VCaP (cell line): ENCODE results near the gene CACNG8.

Experiments
- H3K27ac ChIP-seq: fragments of 450-650 bp; 2 replicates; pipeline ENCODE4 v1.5.1; 2017
- TF ChIP-seq, protein P1 (sequence below): fragments of 450-650 bp; conservative IDR thresholded peaks from 2 replicates; pipeline ENCODE4 v1.5.1; 2017; ENCODE audit warnings: mild to moderate bottlenecking, moderate library complexity

Gene CACNG8

DNA sequence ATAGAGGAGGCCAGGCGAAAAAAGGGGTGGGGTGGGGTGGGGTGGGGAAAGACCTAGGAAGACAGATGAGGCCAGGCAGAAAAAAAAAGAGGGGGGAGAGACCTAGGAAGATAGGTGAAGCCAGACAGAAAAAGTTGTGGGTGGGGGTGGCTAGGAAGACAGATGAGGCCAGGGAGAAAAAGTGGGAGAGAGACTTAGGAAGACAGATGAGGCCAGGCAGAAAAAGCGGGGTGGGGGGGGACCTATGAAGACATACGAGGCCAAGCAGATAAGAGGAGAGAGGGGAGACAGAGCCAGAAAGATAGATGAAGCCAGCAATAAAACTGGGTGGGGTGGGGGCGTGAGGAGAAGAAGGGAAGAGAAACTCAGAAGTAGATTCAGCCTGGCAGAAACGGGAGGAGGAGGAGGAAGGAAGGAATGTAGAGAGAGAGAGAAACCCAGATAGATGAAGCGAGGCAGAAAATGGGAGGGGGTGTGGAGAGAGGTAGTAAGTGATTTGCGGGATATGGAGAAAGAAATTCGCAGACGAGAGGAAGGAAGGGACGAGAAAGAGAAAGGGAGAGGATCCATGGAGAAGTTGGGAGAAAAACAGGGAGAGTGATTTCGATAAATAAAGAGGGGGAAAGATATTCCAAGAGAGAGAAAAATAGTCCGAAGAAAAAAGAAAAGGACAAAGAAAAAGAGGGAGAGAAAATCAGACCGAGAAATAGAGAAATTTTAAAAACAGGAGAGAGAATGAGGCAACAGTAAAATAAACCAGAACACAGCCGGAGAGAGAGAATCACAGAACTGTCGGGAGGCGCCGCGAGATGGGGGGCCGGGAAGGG is 16.5 kb downstream of the CACNG8 start:
- peak overlapping the region; percentile 78 for H3K27ac ChIP-seq
- TF ChIP-seq, protein P1, sequence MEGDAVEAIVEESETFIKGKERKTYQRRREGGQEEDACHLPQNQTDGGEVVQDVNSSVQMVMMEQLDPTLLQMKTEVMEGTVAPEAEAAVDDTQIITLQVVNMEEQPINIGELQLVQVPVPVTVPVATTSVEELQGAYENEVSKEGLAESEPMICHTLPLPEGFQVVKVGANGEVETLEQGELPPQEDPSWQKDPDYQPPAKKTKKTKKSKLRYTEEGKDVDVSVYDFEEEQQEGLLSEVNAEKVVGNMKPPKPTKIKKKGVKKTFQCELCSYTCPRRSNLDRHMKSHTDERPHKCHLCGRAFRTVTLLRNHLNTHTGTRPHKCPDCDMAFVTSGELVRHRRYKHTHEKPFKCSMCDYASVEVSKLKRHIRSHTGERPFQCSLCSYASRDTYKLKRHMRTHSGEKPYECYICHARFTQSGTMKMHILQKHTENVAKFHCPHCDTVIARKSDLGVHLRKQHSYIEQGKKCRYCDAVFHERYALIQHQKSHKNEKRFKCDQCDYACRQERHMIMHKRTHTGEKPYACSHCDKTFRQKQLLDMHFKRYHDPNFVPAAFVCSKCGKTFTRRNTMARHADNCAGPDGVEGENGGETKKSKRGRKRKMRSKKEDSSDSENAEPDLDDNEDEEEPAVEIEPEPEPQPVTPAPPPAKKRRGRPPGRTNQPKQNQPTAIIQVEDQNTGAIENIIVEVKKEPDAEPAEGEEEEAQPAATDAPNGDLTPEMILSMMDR: no peak

DNA sequence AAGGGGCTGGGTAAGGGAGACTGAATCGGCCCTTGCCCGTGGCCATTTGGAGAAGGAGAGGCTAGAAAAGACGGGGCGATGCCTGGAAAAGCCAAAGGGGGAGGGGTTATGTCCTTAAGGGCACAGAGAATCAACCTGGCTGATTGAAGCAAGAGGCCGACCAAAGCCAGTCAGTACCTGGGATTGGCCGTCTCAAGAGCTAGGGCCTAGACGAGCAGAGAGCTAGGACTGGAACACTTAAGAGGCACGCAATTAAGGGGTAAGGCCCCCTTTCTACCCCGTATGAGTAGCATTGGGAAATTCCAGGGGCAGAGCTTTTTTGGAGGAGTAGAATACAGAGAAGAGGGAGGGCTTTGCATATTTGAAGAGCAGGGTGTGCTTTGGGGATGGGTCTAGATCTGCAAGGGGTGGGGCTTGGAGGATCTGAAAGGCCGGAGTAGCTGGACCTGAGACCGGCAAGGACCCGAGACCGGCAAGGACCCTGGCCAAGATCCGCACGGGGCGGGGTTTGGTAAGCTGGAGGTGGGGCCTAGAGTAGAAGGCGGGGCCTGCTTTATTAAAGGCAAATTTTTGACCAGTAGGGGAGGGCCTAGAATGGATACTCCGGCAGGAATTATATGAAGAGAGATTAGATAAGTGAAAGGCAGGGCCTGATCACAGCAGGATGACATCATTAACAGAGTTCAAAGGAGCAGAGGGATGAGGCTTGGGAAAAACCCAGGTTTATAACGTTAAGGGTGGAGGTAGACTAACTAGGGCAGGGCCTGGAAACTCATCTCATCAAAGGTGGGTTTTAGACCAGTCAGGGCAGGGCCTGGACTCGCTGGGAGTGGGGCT is 18.0 kb downstream of the CACNG8 start:
- peak overlapping the region; percentile 78 for H3K27ac ChIP-seq
- TF ChIP-seq, protein P1: no peak; the same call in 1 of the 2 replicates

DNA sequence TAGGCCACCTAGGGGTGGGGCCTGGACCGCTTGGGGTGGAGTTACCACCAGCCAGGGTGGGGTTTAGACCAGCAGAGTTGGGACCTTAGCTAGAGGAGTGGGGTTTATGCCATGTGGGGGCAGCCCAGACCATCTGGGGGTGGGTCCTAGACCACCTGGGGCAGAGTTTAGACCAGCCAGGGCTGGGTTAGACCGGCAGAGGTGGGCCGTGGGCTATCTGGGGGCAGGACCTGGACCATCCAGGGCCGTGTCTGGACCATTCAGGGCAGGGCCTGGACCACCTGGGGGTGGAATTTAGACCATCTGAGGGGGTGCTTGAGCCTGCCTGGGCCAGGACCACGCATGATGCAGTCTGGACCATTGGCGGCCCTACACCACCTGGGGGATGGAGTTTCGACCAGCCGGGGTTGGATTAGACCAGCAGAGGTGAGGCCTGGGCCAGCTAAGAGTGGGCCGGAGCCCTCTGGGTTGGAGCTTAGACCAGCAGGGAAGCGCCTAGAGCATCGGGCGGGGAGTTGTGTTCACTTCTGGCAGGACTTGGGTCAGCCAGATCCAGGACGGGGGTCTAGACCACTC is 18.7 kb downstream of the CACNG8 start:
- TF ChIP-seq, protein P1: no peak

DNA sequence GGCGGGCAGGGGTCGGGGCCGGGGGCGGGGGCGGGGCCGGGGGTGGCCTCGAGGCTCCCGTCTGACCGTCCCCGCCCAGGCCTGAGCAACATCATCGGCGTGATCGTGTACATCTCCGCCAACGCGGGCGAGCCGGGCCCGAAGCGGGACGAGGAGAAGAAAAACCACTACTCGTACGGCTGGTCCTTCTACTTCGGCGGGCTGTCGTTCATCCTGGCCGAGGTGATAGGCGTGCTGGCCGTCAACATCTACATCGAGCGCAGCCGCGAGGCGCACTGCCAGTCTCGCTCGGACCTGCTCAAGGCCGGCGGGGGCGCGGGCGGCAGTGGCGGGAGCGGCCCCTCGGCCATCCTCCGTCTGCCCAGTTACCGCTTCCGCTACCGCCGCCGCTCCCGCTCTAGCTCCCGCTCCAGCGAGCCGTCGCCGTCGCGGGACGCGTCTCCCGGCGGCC is 19.3 kb downstream of the CACNG8 start:
- H3K27ac ChIP-seq: peak overlapping the region; percentile 78
- TF ChIP-seq, protein P1: no peak

More for the DNA sequence above, 18.7 kb downstream of the CACNG8 start:
- H3K27ac ChIP-seq: peak overlapping the region; percentile 78

DNA sequence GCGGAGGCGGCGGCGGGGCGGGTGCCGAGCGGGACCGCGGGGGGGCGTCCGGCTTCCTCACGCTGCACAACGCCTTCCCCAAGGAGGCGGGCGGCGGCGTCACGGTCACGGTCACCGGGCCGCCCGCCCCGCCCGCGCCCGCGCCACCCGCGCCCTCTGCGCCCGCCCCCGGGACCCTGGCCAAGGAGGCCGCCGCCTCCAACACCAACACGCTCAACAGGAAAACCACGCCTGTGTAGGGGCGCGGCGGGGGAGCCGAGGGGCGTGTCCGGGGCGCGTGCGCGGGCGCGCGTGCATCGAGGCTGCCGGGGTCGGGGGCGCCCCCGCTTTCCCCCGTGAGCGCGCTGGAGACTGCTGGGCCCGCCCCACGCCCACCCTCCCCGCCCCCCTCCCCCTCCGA is 19.9 kb downstream of the CACNG8 start:
- peak overlapping the region; percentile 78 for H3K27ac ChIP-seq
- TF ChIP-seq, protein P1: no peak

DNA sequence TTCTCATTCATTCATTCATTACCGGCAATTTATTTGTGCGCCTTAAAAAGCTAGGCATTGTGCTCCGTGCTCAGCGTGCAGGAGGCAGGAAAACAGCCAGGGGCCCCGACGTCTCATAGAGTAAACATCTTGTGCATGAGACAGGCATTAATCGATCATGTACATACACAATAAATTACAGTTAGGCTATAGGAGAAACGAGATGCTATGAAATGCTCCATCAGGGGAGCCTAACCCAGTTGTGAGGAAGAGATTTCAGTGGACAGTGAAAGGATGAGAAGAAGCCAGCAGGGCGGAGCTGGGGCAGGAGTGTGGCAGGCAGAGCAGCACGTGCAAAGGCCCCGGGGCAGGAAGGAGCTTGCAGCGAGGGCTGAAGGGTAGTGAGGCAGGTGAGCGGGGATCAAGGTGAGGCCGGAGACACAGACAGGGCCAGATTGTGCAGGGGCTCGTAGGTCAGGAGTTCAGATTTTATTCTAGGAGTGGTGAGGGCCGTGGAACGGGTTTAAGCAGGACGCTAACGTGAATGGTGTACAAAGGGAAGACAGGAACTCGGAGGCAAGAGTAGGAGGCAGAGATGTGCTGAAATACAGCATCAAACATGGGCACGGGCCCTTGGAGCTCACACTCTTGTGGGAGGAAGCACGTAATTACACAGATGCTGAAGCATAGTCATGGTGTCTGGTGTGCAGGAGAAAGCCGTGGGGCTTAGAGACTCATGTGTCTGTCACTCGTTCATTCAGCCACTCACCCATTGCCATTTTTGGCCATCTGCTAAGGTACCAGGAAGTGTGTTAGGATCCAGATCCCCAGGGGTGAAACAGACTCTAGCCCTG is 20.9 kb downstream of the CACNG8 start:
- TF ChIP-seq, protein P1: no peak
- no peak overlapping the region for H3K27ac ChIP-seq
